GM21526 (cell line): Measurements from ENCODE around the gene DHX34.
"Not testable (repeated sequence)": the region's sequence is repeated elsewhere in the genome, so short reads cannot be mapped to it uniquely, and the experiment has no call there.

Source experiments
- ATAC-seq: cut with Tn5 transposase; IDR thresholded peaks from one replicate; pipeline ENCODE4 v1.9.1; 2021; ENCODE audit warnings: moderate library complexity; ENCODE audit not compliant: unreplicated experiment, low FRiP score

The DHX34 gene

GRCh38 chr19:47386582-47386981 is 37.5 kb downstream of the DHX34 start:
- not testable (repeated sequence) for ATAC-seq

GRCh38 chr19:47387623-47388022 is 38.5 kb downstream of the DHX34 start:
- ATAC-seq, result not testable (repeated sequence)

- ATAC-seq, result not testable (repeated sequence)
Measured at GRCh38 chr19:47388721-47389120, 39.6 kb downstream of the DHX34 start.

- no peak for ATAC-seq
Measured at GRCh38 chr19:47389150-47389556, 40.0 kb downstream of the DHX34 start.

GRCh38 chr19:47390533-47391488 is 41.7 kb downstream of the DHX34 start:
- ATAC-seq, result no peak

- no peak for ATAC-seq
Measured at GRCh38 chr19:47391510-47392223, 42.6 kb downstream of the DHX34 start.

GRCh38 chr19:47398707-47399597 is 49.8 kb downstream of the DHX34 start:
- ATAC-seq, result no peak

- no peak for ATAC-seq
Measured at GRCh38 chr19:47402504-47402903, 53.4 kb downstream of the DHX34 start.

- ATAC-seq, result no peak
Measured at GRCh38 chr19:47404334-47405196, 55.5 kb downstream of the DHX34 start.

GRCh38 chr19:47405197-47405550 is 56.1 kb downstream of the DHX34 start:
- no peak for ATAC-seq

GRCh38 chr19:47405854-47406417 is 56.8 kb downstream of the DHX34 start:
- ATAC-seq, result no peak

GRCh38 chr19:47406711-47407416 is 57.7 kb downstream of the DHX34 start:
- ATAC-seq, result no peak

- no peak for ATAC-seq
Measured at GRCh38 chr19:47407417-47407774, 58.3 kb downstream of the DHX34 start.

GRCh38 chr19:47408156-47408938 is 59.2 kb downstream of the DHX34 start:
- ATAC-seq, result no peak

GRCh38 chr19:47411101-47411500 is 62.0 kb downstream of the DHX34 start:
- ATAC-seq, result no peak

- ATAC-seq, result not testable (repeated sequence)
Measured at GRCh38 chr19:47411696-47412095, 62.6 kb downstream of the DHX34 start.

GRCh38 chr19:47413941-47414340 is 64.8 kb downstream of the DHX34 start:
- ATAC-seq, result no peak

GRCh38 chr19:47414469-47414868 is 65.4 kb downstream of the DHX34 start:
- no peak for ATAC-seq
